Kidney (tissue), 14 donors: ENCODE measurements around the gene GKN1. TPM values are rescaled to one million over a fixed set of nuclear protein-coding genes. Genes with fewer than 3 reads are reported as not detected.

Source experiments
- DNase-seq, 5 donors: peaks; one replicate each; pipeline ENCODE4 v3.0.0-alpha.2; 2013 to 2020
- FAIRE-seq: peaks from 2 replicates; lab custom pipeline; 2012; peaks lifted over from hg19 to GRCh38; lab: Jason Lieb, UNC
- H3K27ac ChIP-seq, 2 donors: one replicate each; pipeline ENCODE4 v1.7.0; 2013; ENCODE audit warnings: low read depth in 2 of 2, low read length in 2 of 2, inconsistent platforms in 1 of 2
- H3K27me3 ChIP-seq: one replicate; pipeline ENCODE4 v1.7.1; 2013; ENCODE audit warnings: low read length, inconsistent platforms; ENCODE audit not compliant: control insufficient read depth, insufficient read depth
- H3K36me3 ChIP-seq, 3 donors: one replicate each; pipeline versions ENCODE4 v1.7.0 to v1.7.1; 2013; ENCODE audit warnings: low read length in 3 of 3, control low read depth in 1 of 3, inconsistent platforms in 1 of 3; ENCODE audit not compliant: insufficient read depth in 3 of 3, control insufficient read depth in 2 of 3
- H3K4me1 ChIP-seq, 3 donors: one replicate each; pipeline versions ENCODE4 v1.7.0 to v1.7.1; 2013; ENCODE audit warnings: low read length in 3 of 3, inconsistent platforms in 1 of 3, low read depth in 1 of 3; ENCODE audit not compliant: control insufficient read depth in 2 of 3, insufficient read depth in 2 of 3
- H3K4me3 ChIP-seq, 3 donors: one replicate each; pipeline versions ENCODE4 v1.7.0 to v1.8.1; 2013; ENCODE audit warnings: low read length in 3 of 3, control low read depth in 1 of 3, inconsistent platforms in 1 of 3
- H3K9ac ChIP-seq, 3 donors: one replicate each; pipeline versions ENCODE4 v1.7.0 to v1.7.1; 2013; ENCODE audit warnings: low read length in 3 of 3, control low read depth in 1 of 3, inconsistent platforms in 1 of 3
- H3K9me3 ChIP-seq, 3 donors: one replicate each; pipeline versions ENCODE4 v1.7.0 to v1.7.1; 2013; ENCODE audit warnings: low read length in 3 of 3, control low read depth in 1 of 3, inconsistent platforms in 1 of 3; ENCODE audit not compliant: control insufficient read depth in 2 of 3, insufficient read depth in 1 of 3
- CTCF ChIP-seq: IDR thresholded peaks from 3 replicates; pipeline ENCODE4 v1.5.1; 2012; ENCODE audit warnings: mild to moderate bottlenecking, moderate library complexity, borderline replicate concordance; ENCODE audit not compliant: insufficient read depth; ENCODE audit errors: extremely low read depth
- intact Hi-C: fragments of 100-400 bp; cut with DNase I; formaldehyde crosslinking; loops from one replicate; pipeline ENCODE4 v1.11.1; 2022
- polyA plus RNA-seq: library from polyadenylated mRNA; stranded (reverse); fragments of 350-450 nt; fragmentation: Illumina TruSeq; extraction: RNeasy Lipid Tissue Mini Kit (QIAGEN cat#74804); gene quantifications from one replicate; pipeline ENCODE4 v1.2.3, GENCODE V29; 2014; ENCODE audit warnings: low read depth, low replicate concordance; ENCODE audit not compliant: insufficient read depth
- total RNA-seq: library from RNA; stranded (reverse); fragmentation: NEBNext Ultra II Directional; extraction: Animal tissue kit (Norgen Biotek cat#: 25700); gene quantifications from one replicate; pipeline ENCODE4 v1.2.1, GENCODE V29; 2021
- donor health status: control.
- donor health status: control.
- donor health status: control.
- donor health status: control.
- donor health status: control.
- donor health status: DM: yes; HTN: yes; CAD: no.
- donor health status: Normal renal cell carcinoma (clear cell type).

Gene GKN1
- total and polyA plus RNA-seq, 2 donors from 2014 or later = not detected

- no peaks in the 10 kb centered on the region for H3K4me1 ChIP-seq
- H3K9ac ChIP-seq = no peak overlapping the region
- no peak for FAIRE-seq
- H3K9me3 ChIP-seq = peaks cover 0 to 3% (median 2%) of the 10 kb centered on the region in 3 donors
- H3K36me3 ChIP-seq = no peaks in the 10 kb centered on the region
- no peak overlapping the region for H3K4me3 ChIP-seq
- intact Hi-C loops = no loop called here
- no peaks in the 10 kb centered on the region for H3K27me3 ChIP-seq
- no peak for DNase-seq
- no peak overlapping the region for H3K27ac ChIP-seq
- TF ChIP-seq CTCF = no peak
Observed at GRCh38 chr2:69007169-69007568, 32.7 kb downstream of the GKN1 start.

GRCh38 chr2:69007603-69008002 is 33.2 kb downstream of the GKN1 start:
- Histone ChIP-seq H3K27me3 (no peaks in the 10 kb centered on the region), H3K4me3 (no peak overlapping the region), H3K27ac (no peak overlapping the region), H3K9me3 (peaks cover 0 to 3% (median 2%) of the 10 kb centered on the region in 3 donors), H3K9ac (no peak overlapping the region), H3K4me1 (no peaks in the 10 kb centered on the region), H3K36me3 (no peaks in the 10 kb centered on the region)
- intact Hi-C loops = no loop called here
- no peak for TF ChIP-seq CTCF
- no peak for DNase-seq
- no peak for FAIRE-seq

- no peak overlapping the region for H3K9ac ChIP-seq
- no peaks in the 10 kb centered on the region for H3K27me3 ChIP-seq
- no peaks in the 10 kb centered on the region for H3K9me3 ChIP-seq
- FAIRE-seq = no peak
- no peak for DNase-seq
- no peak for TF ChIP-seq CTCF
- H3K4me1 ChIP-seq = peaks cover 0 to 9% (median 0%) of the 10 kb centered on the region in 3 donors
- intact Hi-C loops = no loop called here
- H3K27ac ChIP-seq = no peak overlapping the region
- H3K36me3 ChIP-seq = no peaks in the 10 kb centered on the region
- no peak overlapping the region for H3K4me3 ChIP-seq
Observed at GRCh38 chr2:69010437-69011194, 36.2 kb downstream of the GKN1 start.
